Psoas muscle (tissue), 8 donors: ENCODE data around the gene PDCD4. TPM values are rescaled to one million over a fixed set of nuclear protein-coding genes. Genes with fewer than 3 reads are reported as not detected.

Source experiments
- ATAC-seq, 4 donors: fragments of 200-7000 bp; cut with Tn5 transposase; one replicate each; pipeline ENCODE4 v1.9.1; 2020; ENCODE audit warnings: moderate library complexity in 3 of 4, mild to moderate bottlenecking in 2 of 4
- DNase-seq, 2 donors: peaks; one replicate each; pipeline ENCODE4 v3.0.0-alpha.2; 2020
- H3K27ac ChIP-seq: fragments of 200-600 bp; one replicate; pipeline ENCODE4 v1.8.0; 2022
- H3K27me3 ChIP-seq, 3 donors: fragments of 200-600 bp in 1 of 3; one replicate each; pipeline versions ENCODE4 v1.6.1 to v1.8.0; 2013 to 2022; ENCODE audit warnings: low read length in 2 of 3, mild to moderate bottlenecking in 2 of 3, moderate library complexity in 1 of 3; ENCODE audit not compliant: insufficient read depth in 3 of 3
- H3K36me3 ChIP-seq, 2 donors: fragments of 200-600 bp in 1 of 2; one replicate each; pipeline versions ENCODE4 v1.6.1 to v1.8.0; 2013 to 2022; ENCODE audit warnings: low read depth in 1 of 2, mild to moderate bottlenecking in 1 of 2, moderate library complexity in 1 of 2; ENCODE audit not compliant: insufficient read depth in 1 of 2
- H3K4me1 ChIP-seq: fragments of 200-600 bp; one replicate; pipeline ENCODE4 v1.8.0; 2022
- H3K4me3 ChIP-seq: fragments of 200-600 bp; one replicate; pipeline ENCODE4 v1.8.0; 2022; ENCODE audit warnings: mild to moderate bottlenecking
- H3K9me3 ChIP-seq: fragments of 200-600 bp; one replicate; pipeline ENCODE4 v1.8.0; 2022
- WGBS, 3 donors: extraction: QIAGEN DNeasy Blood & Tissue Kit; methylation state at CpG; one replicate each; pipeline versions ENCODE4 v1.1.6 to v1.1.7; 2013; 5-methylcytosine and 5-hydroxymethylcytosine counted together
- intact Hi-C, 2 donors: fragments of 100-400 bp; cut with DNase I; formaldehyde crosslinking; loops; one replicate each; pipeline versions ENCODE4 v1.11.0 to v1.14.2; 2022
- polyA plus RNA-seq, 3 donors: library from polyadenylated mRNA; stranded (reverse); fragments of 200-250 nt; gene quantifications; one replicate each; pipeline ENCODE4 v1.2.3, GENCODE V29; 2013
- total RNA-seq, 4 donors: library from RNA; stranded (reverse); fragmentation: NEBNext Ultra II Directional in 2 of 4; extraction: Animal tissue kit (Norgen Biotek cat#: 25700) in 2 of 4; gene quantifications; one replicate each; pipeline versions ENCODE4 v1.2.1 to v1.2.4, GENCODE V29; 2021 to 2023
- TF ChIP-seq, protein P1 (sequence below): fragments of 200-600 bp; IDR thresholded peaks from one replicate; pipeline ENCODE4 v1.8.0; 2022; ENCODE audit warnings: antibody characterized with exemption
- donor health status: healthy with polysubstance abuse.
- donor health status: DM: no; HTN: no; CAD: no; lungs with moderate emphysema.
- donor health status: Bipolar disorder and iron deficiency.
- donor health status: healthy.
- donor health status: DM: yes; HTN: yes; CAD: no.
- donor health status: DM: no; HTN: no; CAD: no.
- donor health status: DM: no; HTN: no; CAD: no.
- donor health status: DM: yes; HTN: yes; CAD: no.

Gene PDCD4
- total and polyA plus RNA-seq, 7 donors = 7.6 to 19.7 (median 11.3) TPM

DNA sequence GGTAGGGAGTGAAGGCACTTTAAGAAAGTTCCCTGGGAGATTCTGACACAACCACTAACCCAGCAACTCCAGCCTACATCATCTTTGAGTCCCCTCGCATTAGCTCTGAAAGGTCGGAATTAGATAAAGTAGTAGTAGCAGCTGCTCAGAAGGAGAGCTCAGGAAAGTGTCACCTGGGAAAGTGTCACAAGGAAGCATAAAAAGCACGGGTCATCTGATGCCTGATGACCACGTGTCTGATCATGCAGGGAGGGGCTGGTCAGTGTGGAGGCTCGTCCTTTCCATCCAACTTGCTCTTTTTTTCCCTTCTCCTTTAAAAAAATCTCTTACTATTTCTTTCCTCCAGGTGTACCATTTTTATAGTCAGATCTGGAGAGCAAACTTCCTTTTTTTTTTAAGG is 47.1 kb upstream of the PDCD4 start:
- Histone ChIP-seq H3K9me3 (no peaks in the 10 kb centered on the region), H3K4me3 (no peak overlapping the region), H3K27me3 (no peaks in the 10 kb centered on the region), H3K36me3 (peaks cover 0 to 36% of the 10 kb centered on the region in 2 donors), H3K4me1 (peaks cover 60% of the 10 kb centered on the region), H3K27ac (peak overlapping the region; percentile 52)
- ATAC-seq = no peak
- intact Hi-C loops = loop anchor here (5.0 kb wide), 2 partner anchors 47 to 48 kb away; partner anchors contain the start of gene PDCD4 (in 2 of the 2)
- TF ChIP-seq, protein P1, sequence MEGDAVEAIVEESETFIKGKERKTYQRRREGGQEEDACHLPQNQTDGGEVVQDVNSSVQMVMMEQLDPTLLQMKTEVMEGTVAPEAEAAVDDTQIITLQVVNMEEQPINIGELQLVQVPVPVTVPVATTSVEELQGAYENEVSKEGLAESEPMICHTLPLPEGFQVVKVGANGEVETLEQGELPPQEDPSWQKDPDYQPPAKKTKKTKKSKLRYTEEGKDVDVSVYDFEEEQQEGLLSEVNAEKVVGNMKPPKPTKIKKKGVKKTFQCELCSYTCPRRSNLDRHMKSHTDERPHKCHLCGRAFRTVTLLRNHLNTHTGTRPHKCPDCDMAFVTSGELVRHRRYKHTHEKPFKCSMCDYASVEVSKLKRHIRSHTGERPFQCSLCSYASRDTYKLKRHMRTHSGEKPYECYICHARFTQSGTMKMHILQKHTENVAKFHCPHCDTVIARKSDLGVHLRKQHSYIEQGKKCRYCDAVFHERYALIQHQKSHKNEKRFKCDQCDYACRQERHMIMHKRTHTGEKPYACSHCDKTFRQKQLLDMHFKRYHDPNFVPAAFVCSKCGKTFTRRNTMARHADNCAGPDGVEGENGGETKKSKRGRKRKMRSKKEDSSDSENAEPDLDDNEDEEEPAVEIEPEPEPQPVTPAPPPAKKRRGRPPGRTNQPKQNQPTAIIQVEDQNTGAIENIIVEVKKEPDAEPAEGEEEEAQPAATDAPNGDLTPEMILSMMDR = no peak
- WGBS, 3 donors = 21 to 45% (median 28%) methylated on average over 5 of the region's 5 CpGs
- no peak for DNase-seq

DNA sequence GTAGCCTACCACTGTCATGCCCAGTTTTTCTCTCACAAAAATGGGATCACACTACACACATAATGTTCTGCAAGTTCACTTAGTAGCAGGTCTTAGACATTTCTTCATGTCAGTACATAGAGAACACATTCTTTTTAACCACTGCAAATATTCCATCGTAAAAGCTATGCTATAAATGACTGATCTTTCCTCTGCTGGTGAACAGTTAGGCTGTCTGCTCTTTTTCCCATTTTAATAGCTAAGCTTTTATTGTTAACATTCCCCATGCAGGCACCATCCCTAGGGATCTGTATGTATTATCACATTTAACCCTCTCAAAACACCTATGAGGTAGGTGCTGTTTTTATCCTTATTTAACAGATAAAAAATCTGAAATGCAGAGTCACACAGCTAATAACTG is 46.2 kb upstream of the PDCD4 start:
- WGBS, 3 donors = 62 to 89% (median 76%) methylated on average over 1 of the region's 1 CpG
- ATAC-seq (no peak), DNase-seq (no peak)
- Histone ChIP-seq H3K9me3 (no peaks in the 10 kb centered on the region), H3K4me1 (peaks cover 52% of the 10 kb centered on the region), H3K36me3 (peaks cover 0 to 44% of the 10 kb centered on the region in 2 donors), H3K4me3 (no peak overlapping the region), H3K27me3 (no peaks in the 10 kb centered on the region), H3K27ac (no peak overlapping the region)
- TF ChIP-seq, protein P1 = no peak
- intact Hi-C loops = loop anchor here in 1 of 2 donors (5.0 kb wide), 1 partner anchor 47 kb away; the partner anchor contains the start of gene PDCD4

GRCh38 chr10:110827410-110827809 is 44.3 kb upstream of the PDCD4 start:
- WGBS, 3 donors = 26 to 43% (median 27%) methylated on average over 4 of the region's 4 CpGs
- no peak overlapping the region for H3K4me3 ChIP-seq
- intact Hi-C loops = loop anchor here in 1 of 2 donors (5.0 kb wide), 1 partner anchor 45 kb away; the partner anchor contains the start of gene PDCD4
- H3K36me3 ChIP-seq = peaks cover 0 to 59% of the 10 kb centered on the region in 2 donors
- H3K27me3 ChIP-seq = no peaks in the 10 kb centered on the region
- ATAC-seq = peak; percentile 88 to 91 (median 90)
- TF ChIP-seq, protein P1 = no peak
- DNase-seq = no peak
- peak overlapping the region; percentile 64 for H3K27ac ChIP-seq
- peaks cover 41% of the 10 kb centered on the region for H3K4me1 ChIP-seq
- no peaks in the 10 kb centered on the region for H3K9me3 ChIP-seq

GRCh38 chr10:110827875-110828274 is 43.9 kb upstream of the PDCD4 start:
- H3K27me3 ChIP-seq = no peaks in the 10 kb centered on the region
- peak overlapping the region; percentile 64 for H3K27ac ChIP-seq
- ATAC-seq (peak in 2 of 4 donors; percentile 10 to 31), DNase-seq (no peak)
- peaks cover 41% of the 10 kb centered on the region for H3K4me1 ChIP-seq
- TF ChIP-seq, protein P1 = no peak
- intact Hi-C loops = loop anchor here in 1 of 2 donors (5.0 kb wide), 1 partner anchor 44 kb away; the partner anchor contains the start of gene PDCD4
- no peaks in the 10 kb centered on the region for H3K9me3 ChIP-seq
- 21 to 40% (median 29%) methylated on average over 8 of the region's 8 CpGs for WGBS, 3 donors
- no peak overlapping the region for H3K4me3 ChIP-seq
- H3K36me3 ChIP-seq = peaks cover 0 to 59% of the 10 kb centered on the region in 2 donors

DNA sequence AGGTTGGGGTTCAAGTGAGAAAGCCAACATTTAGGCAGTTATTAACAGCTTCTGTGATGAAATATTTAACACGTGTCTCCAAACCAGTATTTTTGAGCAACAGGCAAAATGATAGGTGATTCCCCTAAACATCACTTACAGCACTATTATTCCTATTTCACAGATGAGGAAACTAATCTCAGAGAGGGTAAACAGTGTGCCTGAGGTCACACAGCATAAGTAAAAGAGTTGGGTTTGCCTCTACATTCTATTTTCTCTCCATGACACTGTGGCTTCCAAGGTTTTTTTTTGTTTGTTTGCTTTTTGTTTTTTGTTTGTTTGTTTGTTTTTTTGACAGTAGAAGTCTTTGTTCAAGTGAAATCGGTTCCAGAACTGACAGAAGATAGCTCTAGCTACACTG is 43.2 kb upstream of the PDCD4 start:
- no peak overlapping the region for H3K4me3 ChIP-seq
- 40 to 83% (median 57%) methylated on average over 2 of the region's 2 CpGs for WGBS, 3 donors
- peaks cover 0 to 56% of the 10 kb centered on the region in 2 donors for H3K36me3 ChIP-seq
- ATAC-seq (no peak), DNase-seq (no peak)
- H3K9me3 ChIP-seq = no peaks in the 10 kb centered on the region
- peaks cover 44% of the 10 kb centered on the region for H3K4me1 ChIP-seq
- intact Hi-C loops = loop anchor here in 1 of 2 donors (5.0 kb wide), 1 partner anchor 44 kb away; the partner anchor contains the start of gene PDCD4
- H3K27ac ChIP-seq = peak overlapping the region; percentile 64
- TF ChIP-seq, protein P1 = no peak
- H3K27me3 ChIP-seq = no peaks in the 10 kb centered on the region
